ENCODE measurements around the gene FOXA2. TPM values are rescaled to one million over a fixed set of nuclear protein-coding genes. Genes with fewer than 3 reads are reported as not detected.

FOXA2 gene
- total and polyA plus RNA-seq, 12 donors, result not detected

- no peak for DNase-seq
- H3K9me3 ChIP-seq, result no peaks in the 10 kb centered on the region
- WGBS, 2 donors, result 20 to 31% methylated on average over 4 of the region's 4 CpGs
- H3K4me3 ChIP-seq, result no peak overlapping the region
- peaks cover 35 to 100% (median 99%) of the 10 kb centered on the region in 7 donors for H3K27me3 ChIP-seq
- intact Hi-C loops (cut with DNase I), result no loop called here
- no peak for TF ChIP-seq CTCF (IDR thresholded peaks at IDR 0.05)
- peaks cover 0 to 17% (median 7%) of the 10 kb centered on the region in 9 donors for H3K4me1 ChIP-seq
- no peak overlapping the region for H3K27ac ChIP-seq
- ATAC-seq, result no peak
- no peaks in the 10 kb centered on the region for H3K36me3 ChIP-seq
Measured at GRCh38 chr20:22575737-22576136, 8.6 kb downstream of the FOXA2 start.

GRCh38 chr20:22575087-22575721, 9.2 kb downstream of the FOXA2 start:
- DNase-seq, result no peak
- no peak overlapping the region for H3K4me3 ChIP-seq
- TF ChIP-seq CTCF (IDR thresholded peaks at IDR 0.05), result no peak
- H3K9me3 ChIP-seq, result no peaks in the 10 kb centered on the region
- H3K27ac ChIP-seq, result no peak overlapping the region
- H3K36me3 ChIP-seq, result no peaks in the 10 kb centered on the region
- H3K27me3 ChIP-seq, result peaks cover 38 to 100% (median 99%) of the 10 kb centered on the region in 7 donors
- ATAC-seq, result no peak
- peaks cover 0 to 17% (median 7%) of the 10 kb centered on the region in 9 donors for H3K4me1 ChIP-seq
- intact Hi-C loops (cut with DNase I), result no loop called here
- WGBS, 2 donors, result 17 to 18% methylated on average over 9 of the region's 9 CpGs

- H3K9me3 ChIP-seq, result no peaks in the 10 kb centered on the region
- no peak overlapping the region for H3K27ac ChIP-seq
- ATAC-seq, result no peak
- DNase-seq, result no peak
- 18 to 26% methylated on average over 4 of the region's 4 CpGs for WGBS, 2 donors
- H3K36me3 ChIP-seq, result no peaks in the 10 kb centered on the region
- intact Hi-C loops (cut with DNase I), result no loop called here
- TF ChIP-seq CTCF (IDR thresholded peaks at IDR 0.05), result no peak
- peaks cover 0 to 17% (median 7%) of the 10 kb centered on the region in 9 donors for H3K4me1 ChIP-seq
- H3K4me3 ChIP-seq, result no peak overlapping the region
- peaks cover 39 to 100% (median 99%) of the 10 kb centered on the region in 7 donors for H3K27me3 ChIP-seq
Measured at GRCh38 chr20:22574545-22575086, 9.8 kb downstream of the FOXA2 start.

- Histone ChIP-seq H3K27ac (no peak overlapping the region), H3K36me3 (no peaks in the 10 kb centered on the region), H3K27me3 (peaks cover 33 to 100% (median 99%) of the 10 kb centered on the region in 7 donors), H3K4me3 (no peak overlapping the region), H3K9me3 (no peaks in the 10 kb centered on the region), H3K4me1 (peaks cover 0 to 14% (median 0%) of the 10 kb centered on the region in 9 donors)
- intact Hi-C loops (cut with DNase I), result no loop called here
- ATAC-seq, result no peak
- no peak for DNase-seq
- no peak for TF ChIP-seq CTCF (IDR thresholded peaks at IDR 0.05)
- 6 to 7% methylated on average over 6 of the region's 6 CpGs for WGBS, 2 donors
Measured at GRCh38 chr20:22572491-22572890, 11.9 kb downstream of the FOXA2 start.
